PFSK-1 (cell line): Measurements from ENCODE around the gene CCDC28A.

Experiments used
- FOXP2 ChIP-seq: optimal IDR thresholded peaks from 2 replicates; pipeline ENCODE3; 2011; ENCODE audit warnings: borderline replicate concordance, control low read depth, inconsistent platforms; ENCODE audit not compliant: insufficient read depth; ENCODE audit errors: extremely low read length, extremely low read depth
- POLR2AphosphoS5 ChIP-seq: IDR thresholded peaks from 2 replicates; pipeline ENCODE4 v1.6.1; 2012; ENCODE audit warnings: low read depth, mild to moderate bottlenecking, control low read depth, low read length, moderate library complexity
- SIN3A ChIP-seq: IDR thresholded peaks from 2 replicates; pipeline ENCODE4 v1.6.1; 2012; ENCODE audit warnings: mild to moderate bottlenecking, low read length, moderate library complexity, borderline replicate concordance; ENCODE audit not compliant: insufficient read depth
- TAF1 ChIP-seq: IDR thresholded peaks from 2 replicates; pipeline ENCODE4 v1.6.1; 2012; ENCODE audit warnings: low read length, control low read depth, borderline replicate concordance; ENCODE audit not compliant: insufficient read depth
- TF ChIP-seq, protein P1 (sequence below), 2 experiments: IDR thresholded peaks; 2 replicates each; pipeline versions ENCODE4 v1.6.1 to v1.8.0; 2011 to 2012; ENCODE audit warnings: low read depth in 2 of 2, low read length in 2 of 2, control low read depth in 1 of 2, inconsistent platforms in 1 of 2, mild to moderate bottlenecking in 1 of 2, moderate library complexity in 1 of 2; ENCODE audit not compliant: insufficient read depth in 1 of 2

The CCDC28A gene

GRCh38 chr6:138796771-138797170 is 23.2 kb downstream of the CCDC28A start:
- no peak for TF ChIP-seq TAF1
- no peak for TF ChIP-seq POLR2AphosphoS5
- no peak for TF ChIP-seq SIN3A
- no peak for TF ChIP-seq FOXP2
- TF ChIP-seq, protein P1, sequence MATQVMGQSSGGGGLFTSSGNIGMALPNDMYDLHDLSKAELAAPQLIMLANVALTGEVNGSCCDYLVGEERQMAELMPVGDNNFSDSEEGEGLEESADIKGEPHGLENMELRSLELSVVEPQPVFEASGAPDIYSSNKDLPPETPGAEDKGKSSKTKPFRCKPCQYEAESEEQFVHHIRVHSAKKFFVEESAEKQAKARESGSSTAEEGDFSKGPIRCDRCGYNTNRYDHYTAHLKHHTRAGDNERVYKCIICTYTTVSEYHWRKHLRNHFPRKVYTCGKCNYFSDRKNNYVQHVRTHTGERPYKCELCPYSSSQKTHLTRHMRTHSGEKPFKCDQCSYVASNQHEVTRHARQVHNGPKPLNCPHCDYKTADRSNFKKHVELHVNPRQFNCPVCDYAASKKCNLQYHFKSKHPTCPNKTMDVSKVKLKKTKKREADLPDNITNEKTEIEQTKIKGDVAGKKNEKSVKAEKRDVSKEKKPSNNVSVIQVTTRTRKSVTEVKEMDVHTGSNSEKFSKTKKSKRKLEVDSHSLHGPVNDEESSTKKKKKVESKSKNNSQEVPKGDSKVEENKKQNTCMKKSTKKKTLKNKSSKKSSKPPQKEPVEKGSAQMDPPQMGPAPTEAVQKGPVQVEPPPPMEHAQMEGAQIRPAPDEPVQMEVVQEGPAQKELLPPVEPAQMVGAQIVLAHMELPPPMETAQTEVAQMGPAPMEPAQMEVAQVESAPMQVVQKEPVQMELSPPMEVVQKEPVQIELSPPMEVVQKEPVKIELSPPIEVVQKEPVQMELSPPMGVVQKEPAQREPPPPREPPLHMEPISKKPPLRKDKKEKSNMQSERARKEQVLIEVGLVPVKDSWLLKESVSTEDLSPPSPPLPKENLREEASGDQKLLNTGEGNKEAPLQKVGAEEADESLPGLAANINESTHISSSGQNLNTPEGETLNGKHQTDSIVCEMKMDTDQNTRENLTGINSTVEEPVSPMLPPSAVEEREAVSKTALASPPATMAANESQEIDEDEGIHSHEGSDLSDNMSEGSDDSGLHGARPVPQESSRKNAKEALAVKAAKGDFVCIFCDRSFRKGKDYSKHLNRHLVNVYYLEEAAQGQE (IDR thresholded peaks at IDR 0.05; ENCODE audit: insufficient read depth in 1 of 2, low read depth in 2 of 2, low read length in 2 of 2) = no peak

DNA sequence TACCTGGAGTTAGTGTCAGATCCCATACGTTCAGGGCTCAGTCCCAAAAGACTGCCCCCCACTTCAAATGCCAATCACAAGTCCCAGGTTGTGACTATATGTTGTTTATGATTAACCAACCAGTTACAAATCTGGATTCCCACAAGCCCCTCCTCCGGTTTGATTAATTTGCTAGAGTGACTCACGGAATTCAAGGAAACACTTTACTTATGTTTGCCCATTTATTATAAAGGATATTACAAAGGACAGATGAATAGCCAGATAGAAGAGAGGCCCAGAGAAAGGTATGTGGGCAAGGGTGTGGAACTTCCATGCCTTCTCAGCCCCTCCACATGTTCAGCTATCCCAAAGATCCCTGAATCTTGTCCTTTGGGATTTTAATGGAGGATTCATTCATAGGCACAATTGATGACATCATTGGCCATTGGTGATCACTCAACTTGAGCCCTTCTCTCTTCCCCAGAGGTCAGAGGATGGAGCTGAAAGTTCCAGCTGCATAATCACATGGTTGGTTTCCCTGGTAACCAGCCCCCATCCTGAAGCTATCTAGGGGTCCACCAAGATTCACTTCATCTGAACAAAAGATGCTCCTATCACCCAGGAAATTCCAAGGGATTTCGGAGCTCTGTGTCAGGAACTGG is 24.4 kb downstream of the CCDC28A start:
- TF ChIP-seq, protein P1 (IDR thresholded peaks at IDR 0.05; ENCODE audit: insufficient read depth in 1 of 2, low read depth in 2 of 2, low read length in 2 of 2) = no peak
- TF ChIP-seq SIN3A (no peak), TAF1 (no peak), FOXP2 (no peak), POLR2AphosphoS5 (no peak)

DNA sequence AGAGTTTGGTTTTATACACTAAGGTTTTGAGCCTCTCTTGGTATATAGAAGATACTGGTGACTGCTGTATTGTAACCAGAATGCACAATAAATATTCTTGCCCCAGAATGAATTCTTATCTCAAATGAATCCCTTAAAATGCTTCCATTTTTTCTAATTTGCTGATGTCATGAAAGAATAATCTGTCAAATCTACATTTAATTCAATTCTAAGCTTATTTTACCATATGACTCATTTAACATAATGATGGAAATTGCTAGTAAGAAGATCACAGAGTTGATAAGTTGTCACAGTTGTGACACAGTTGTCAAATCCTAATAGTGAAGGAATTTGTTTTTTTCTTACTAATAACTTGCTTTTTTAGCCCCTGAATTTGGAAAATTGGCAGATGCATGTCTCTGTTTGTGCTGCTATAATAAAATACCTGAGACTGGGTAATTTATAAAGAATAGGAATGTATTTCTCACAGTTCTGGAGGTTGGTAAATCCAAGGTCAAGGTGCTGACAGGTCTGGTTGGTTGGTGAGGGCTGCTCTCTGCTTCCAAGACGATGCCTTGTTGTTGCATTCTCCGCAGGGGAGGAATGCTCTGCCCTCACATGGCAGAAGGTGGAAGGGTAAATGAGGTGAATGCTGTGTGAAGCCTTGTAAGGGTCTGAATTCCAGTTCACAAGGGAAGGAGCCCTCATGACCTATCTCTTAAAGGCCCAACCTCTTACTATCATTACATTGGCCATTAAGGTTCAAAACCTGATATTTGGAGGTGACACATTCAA is 27.0 kb downstream of the CCDC28A start:
- TF ChIP-seq POLR2AphosphoS5 = no peak
- TF ChIP-seq, protein P1 (IDR thresholded peaks at IDR 0.05; ENCODE audit: insufficient read depth in 1 of 2, low read depth in 2 of 2, low read length in 2 of 2) = no peak
- TF ChIP-seq SIN3A = no peak
- TF ChIP-seq TAF1 = no peak
- no peak for TF ChIP-seq FOXP2

- TF ChIP-seq FOXP2 (no peak), TAF1 (no peak), POLR2AphosphoS5 (no peak), SIN3A (no peak)
- TF ChIP-seq, protein P1 (IDR thresholded peaks at IDR 0.05; ENCODE audit: insufficient read depth in 1 of 2, low read depth in 2 of 2, low read length in 2 of 2) = no peak
These were observed 29.8 kb downstream of the CCDC28A start for GRCh38 chr6:138803331-138803730.
